ENCODE measurements around the gene ZFP90.
A peak's percentile ranks its signal among the peaks of the same experiment; 100 is the strongest.

The ZFP90 gene

DNA sequence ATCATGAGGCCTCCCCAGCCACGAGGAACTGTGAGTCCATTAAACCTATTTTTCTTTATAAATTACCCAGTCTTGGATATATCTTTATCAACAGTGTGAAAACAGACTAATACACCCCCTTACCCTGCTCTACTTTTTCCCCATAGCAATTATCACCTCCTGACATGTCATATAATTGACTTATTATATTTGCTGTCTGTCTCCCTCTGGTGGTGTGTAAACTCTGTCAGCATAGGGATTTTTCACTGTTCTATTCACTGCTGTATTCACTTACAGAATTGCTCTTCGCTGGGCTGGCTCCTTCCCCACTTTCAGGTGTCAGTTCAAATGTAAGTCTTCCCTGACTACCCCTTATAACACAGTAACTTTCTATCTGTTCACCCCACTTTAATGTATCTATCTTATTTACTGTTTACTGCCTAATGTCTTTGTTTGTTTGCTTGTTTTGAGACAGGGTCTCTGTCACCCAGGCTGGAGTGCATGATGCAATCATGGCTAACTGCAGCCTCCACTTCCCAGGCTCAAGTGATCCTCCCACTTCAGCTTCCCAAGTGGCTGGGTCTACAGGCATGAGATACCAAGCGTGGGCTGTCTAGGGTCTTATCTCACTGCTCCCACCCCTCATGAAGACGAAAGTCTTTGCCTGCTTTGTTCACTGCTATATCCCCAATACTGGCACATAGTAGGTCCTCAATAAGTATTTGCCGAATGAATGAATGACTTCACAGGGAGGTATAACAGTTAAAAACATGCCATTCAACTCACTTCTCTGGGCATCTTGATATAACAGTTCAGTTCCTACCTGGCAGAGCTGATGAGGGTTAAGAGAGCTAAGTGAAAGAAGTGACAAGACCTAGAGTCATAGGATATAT is 53.6 kb downstream of the ZFP90 start:
- Histone ChIP-seq H3K27me3 (ENCODE audit: low read depth, low read length) (no peaks in the 10 kb centered on the region), H4K20me1 (ENCODE audit: insufficient read depth, low read length) (no peaks in the 10 kb centered on the region), H3K4me3 (ENCODE audit: low read length) (no peak overlapping the region), H3K9ac (ENCODE audit: low read length) (no peak overlapping the region), H3K27ac (ENCODE audit: low read length) (no peak overlapping the region), H2AFZ (ENCODE audit: low read depth, low read length) (no peak overlapping the region), H3K36me3 (replicated peaks; ENCODE audit: low read depth, low read length) (no peaks in the 10 kb centered on the region), H3K79me2 (ENCODE audit: low read length) (no peaks in the 10 kb centered on the region), H3K9me3 (ENCODE audit: insufficient read depth, low read length) (no peaks in the 10 kb centered on the region), H3K4me2 (ENCODE audit: low read length) (no peak overlapping the region), H3K4me1 (ENCODE audit: low read length) (0 out of 2 replicates have a peak, but pooled peaks cover 3% of the 10 kb centered on the region)
- TF ChIP-seq EZH2phosphoT487 (IDR thresholded peaks at IDR 0.05; ENCODE audit: low read depth) = no peak
- TF ChIP-seq, protein P1, sequence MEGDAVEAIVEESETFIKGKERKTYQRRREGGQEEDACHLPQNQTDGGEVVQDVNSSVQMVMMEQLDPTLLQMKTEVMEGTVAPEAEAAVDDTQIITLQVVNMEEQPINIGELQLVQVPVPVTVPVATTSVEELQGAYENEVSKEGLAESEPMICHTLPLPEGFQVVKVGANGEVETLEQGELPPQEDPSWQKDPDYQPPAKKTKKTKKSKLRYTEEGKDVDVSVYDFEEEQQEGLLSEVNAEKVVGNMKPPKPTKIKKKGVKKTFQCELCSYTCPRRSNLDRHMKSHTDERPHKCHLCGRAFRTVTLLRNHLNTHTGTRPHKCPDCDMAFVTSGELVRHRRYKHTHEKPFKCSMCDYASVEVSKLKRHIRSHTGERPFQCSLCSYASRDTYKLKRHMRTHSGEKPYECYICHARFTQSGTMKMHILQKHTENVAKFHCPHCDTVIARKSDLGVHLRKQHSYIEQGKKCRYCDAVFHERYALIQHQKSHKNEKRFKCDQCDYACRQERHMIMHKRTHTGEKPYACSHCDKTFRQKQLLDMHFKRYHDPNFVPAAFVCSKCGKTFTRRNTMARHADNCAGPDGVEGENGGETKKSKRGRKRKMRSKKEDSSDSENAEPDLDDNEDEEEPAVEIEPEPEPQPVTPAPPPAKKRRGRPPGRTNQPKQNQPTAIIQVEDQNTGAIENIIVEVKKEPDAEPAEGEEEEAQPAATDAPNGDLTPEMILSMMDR (IDR thresholded peaks at IDR 0.05; ENCODE audit: low read depth, low read length) = peak; percentile 45

DNA sequence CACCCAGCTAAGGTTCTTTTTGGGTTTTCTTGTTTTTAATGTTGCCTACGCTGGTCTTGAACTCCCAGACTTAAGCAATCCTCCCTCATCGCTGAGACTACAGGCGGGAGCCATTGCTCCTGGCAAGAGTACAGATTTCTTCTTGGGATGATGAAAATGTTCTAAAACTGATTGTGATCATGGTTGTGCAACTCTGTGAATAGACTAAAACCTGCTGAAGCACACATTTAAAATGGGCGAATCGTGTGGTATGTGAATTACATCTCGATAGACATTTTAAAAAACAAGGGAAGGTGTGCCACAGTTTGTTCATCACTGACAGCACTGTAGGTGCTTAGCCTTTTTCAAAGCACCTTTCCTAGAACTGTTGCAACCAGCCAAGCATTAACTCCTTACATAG is 57.2 kb downstream of the ZFP90 start:
- Histone ChIP-seq H3K4me1 (ENCODE audit: low read length) (no peaks in the 10 kb centered on the region), H3K4me2 (ENCODE audit: low read length) (no peak overlapping the region), H4K20me1 (ENCODE audit: insufficient read depth, low read length) (no peaks in the 10 kb centered on the region), H3K79me2 (ENCODE audit: low read length) (no peaks in the 10 kb centered on the region), H3K4me3 (ENCODE audit: low read length) (no peak overlapping the region), H3K9ac (ENCODE audit: low read length) (no peak overlapping the region), H3K27ac (ENCODE audit: low read length) (no peak overlapping the region), H3K27me3 (ENCODE audit: low read depth, low read length) (no peaks in the 10 kb centered on the region), H3K36me3 (replicated peaks; ENCODE audit: low read depth, low read length) (no peaks in the 10 kb centered on the region), H2AFZ (ENCODE audit: low read depth, low read length) (no peak overlapping the region), H3K9me3 (ENCODE audit: insufficient read depth, low read length) (no peaks in the 10 kb centered on the region)
- TF ChIP-seq EZH2phosphoT487 (IDR thresholded peaks at IDR 0.05; ENCODE audit: low read depth) = no peak
- TF ChIP-seq, protein P1 (IDR thresholded peaks at IDR 0.05; ENCODE audit: low read depth, low read length) = no peak

DNA sequence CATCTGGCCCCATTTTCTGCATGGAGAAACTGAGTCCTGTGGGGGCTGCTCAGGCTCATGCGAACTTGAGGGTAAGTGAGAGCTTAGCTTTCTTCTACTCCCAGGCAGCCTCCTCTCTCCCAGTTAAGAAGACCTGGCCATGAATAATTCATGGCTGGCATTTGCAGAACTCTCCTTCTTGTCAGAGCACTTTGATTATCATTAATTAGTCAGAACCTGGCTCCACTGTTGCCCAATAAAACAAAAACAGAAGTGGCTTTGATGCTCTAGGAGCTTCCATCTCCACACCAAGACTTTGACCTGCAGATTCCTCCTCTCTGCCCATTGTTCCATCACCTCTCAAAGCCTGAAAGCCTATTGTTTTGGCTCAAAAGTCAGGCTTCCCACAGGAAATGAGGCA is 60.5 kb downstream of the ZFP90 start:
- no peak for TF ChIP-seq EZH2phosphoT487 (IDR thresholded peaks at IDR 0.05; ENCODE audit: low read depth)
- TF ChIP-seq, protein P1 (IDR thresholded peaks at IDR 0.05; ENCODE audit: low read depth, low read length) = no peak
- Histone ChIP-seq H4K20me1 (ENCODE audit: insufficient read depth, low read length) (no peaks in the 10 kb centered on the region), H3K4me2 (ENCODE audit: low read length) (no peak overlapping the region), H3K4me3 (ENCODE audit: low read length) (no peak overlapping the region), H3K4me1 (ENCODE audit: low read length) (no peaks in the 10 kb centered on the region), H3K9ac (ENCODE audit: low read length) (no peak overlapping the region), H2AFZ (ENCODE audit: low read depth, low read length) (no peak overlapping the region), H3K79me2 (ENCODE audit: low read length) (no peaks in the 10 kb centered on the region), H3K9me3 (ENCODE audit: insufficient read depth, low read length) (no peaks in the 10 kb centered on the region), H3K27me3 (ENCODE audit: low read depth, low read length) (no peaks in the 10 kb centered on the region), H3K36me3 (replicated peaks; ENCODE audit: low read depth, low read length) (no peaks in the 10 kb centered on the region), H3K27ac (ENCODE audit: low read length) (no peak overlapping the region)

DNA sequence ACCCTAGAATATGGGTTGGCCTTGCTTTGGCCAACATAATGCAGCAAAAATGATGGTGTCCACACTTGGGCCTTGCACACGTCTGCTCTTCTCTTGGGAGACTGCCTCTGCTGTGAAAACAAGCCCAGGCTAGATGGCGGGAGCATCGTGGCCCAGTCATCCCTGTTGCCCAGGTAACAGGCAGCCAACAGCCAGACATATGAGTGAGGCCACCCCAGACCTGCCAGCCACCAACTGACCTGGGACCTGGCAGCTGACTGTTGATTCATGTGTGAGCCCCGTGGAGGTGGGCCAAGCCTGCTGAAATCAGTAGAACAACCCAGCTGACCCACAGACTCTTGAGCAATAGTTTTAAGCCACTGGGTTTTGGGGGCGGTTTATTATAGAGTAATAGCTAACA is 66.7 kb downstream of the ZFP90 start:
- H3K27me3 ChIP-seq (ENCODE audit: low read depth, low read length) = no peaks in the 10 kb centered on the region
- H3K4me3 ChIP-seq (ENCODE audit: low read length) = no peak overlapping the region
- no peak overlapping the region for H3K9ac ChIP-seq (ENCODE audit: low read length)
- H3K36me3 ChIP-seq (replicated peaks; ENCODE audit: low read depth, low read length) = no peaks in the 10 kb centered on the region
- H4K20me1 ChIP-seq (ENCODE audit: insufficient read depth, low read length) = no peaks in the 10 kb centered on the region
- no peaks in the 10 kb centered on the region for H3K9me3 ChIP-seq (ENCODE audit: insufficient read depth, low read length)
- H3K79me2 ChIP-seq (ENCODE audit: low read length) = no peaks in the 10 kb centered on the region
- TF ChIP-seq, protein P1 (IDR thresholded peaks at IDR 0.05; ENCODE audit: low read depth, low read length) = no peak
- no peak for TF ChIP-seq EZH2phosphoT487 (IDR thresholded peaks at IDR 0.05; ENCODE audit: low read depth)
- no peaks in the 10 kb centered on the region for H3K4me1 ChIP-seq (ENCODE audit: low read length)
- no peak overlapping the region for H3K27ac ChIP-seq (ENCODE audit: low read length)
- no peak overlapping the region for H2AFZ ChIP-seq (ENCODE audit: low read depth, low read length)
- no peak overlapping the region for H3K4me2 ChIP-seq (ENCODE audit: low read length)
